NOMO-1 treated with DMSO at 0.1 percent for 48 hours (cell line): Measurements from ENCODE around the gene IL19.
"Not testable (repeated sequence)": the region's sequence is repeated elsewhere in the genome, so short reads cannot be mapped to it uniquely, and the experiment has no call there.

Experiments used
- DNase-seq: peaks from one replicate; lab custom pipeline; 2025; ENCODE audit not compliant: unreplicated experiment; lab: John Stamatoyannopoulos, UW

The IL19 gene

DNA sequence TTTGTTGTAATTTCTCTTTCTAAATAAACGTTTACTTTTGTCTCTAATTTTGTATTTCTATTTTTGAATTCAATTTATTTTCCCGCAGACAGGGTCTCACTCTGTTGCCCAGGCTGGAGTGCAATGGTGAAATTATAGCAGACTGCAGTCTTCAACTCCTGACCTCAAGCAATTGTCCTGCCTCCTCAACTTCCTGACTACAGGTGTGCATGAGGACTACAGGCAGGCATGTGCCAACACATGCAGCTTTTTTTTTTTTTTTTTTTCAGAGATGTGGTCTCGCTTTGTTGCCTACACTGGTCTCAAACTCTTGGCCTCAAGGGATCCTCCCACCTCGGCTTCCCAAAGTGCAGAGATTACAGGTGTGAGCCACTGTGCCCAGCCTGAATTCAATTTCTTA, 58.2 kb downstream of the IL19 start:
- DNase-seq = no peak

DNA sequence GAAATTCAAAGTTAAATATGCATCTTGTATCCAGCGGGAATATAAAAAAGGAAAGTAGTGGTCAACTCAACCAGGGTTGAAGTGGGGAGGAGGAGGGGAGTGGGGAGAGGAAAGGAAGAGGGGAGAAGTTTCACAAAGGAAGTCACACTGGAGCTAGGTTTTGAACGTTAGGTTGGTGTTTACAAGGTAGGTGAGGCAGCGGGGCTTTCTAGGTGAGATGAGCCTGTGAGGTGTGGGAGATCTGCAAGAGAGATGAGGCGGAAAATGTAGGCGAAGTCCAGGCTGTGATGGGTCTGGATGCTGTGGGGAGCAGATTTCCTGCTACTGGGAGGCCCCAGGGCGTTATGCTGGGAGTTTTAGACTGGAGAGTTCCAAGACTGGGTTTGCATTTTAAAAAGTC, 58.7 kb downstream of the IL19 start:
- no peak for DNase-seq

DNA sequence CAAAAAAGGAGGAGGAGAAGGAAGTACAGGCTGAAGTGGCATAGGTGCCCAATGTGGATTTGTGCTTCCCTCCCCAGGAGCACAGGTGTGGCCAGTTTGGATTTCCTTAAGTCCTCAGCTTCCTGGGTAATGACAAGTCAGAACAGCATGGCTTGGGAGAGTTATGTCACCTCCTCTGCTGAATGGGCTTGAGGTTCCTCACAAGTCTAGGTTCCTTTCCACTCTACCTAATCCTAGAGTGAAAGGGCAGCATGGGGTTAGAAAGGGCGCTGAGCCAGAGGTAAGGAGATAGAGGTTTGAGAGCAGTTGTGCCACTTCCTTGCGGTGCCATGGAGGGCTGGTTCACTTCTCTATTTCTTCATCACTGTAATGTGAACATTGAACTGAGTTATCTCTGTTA, 59.3 kb downstream of the IL19 start:
- DNase-seq = peak; percentile 90

DNA sequence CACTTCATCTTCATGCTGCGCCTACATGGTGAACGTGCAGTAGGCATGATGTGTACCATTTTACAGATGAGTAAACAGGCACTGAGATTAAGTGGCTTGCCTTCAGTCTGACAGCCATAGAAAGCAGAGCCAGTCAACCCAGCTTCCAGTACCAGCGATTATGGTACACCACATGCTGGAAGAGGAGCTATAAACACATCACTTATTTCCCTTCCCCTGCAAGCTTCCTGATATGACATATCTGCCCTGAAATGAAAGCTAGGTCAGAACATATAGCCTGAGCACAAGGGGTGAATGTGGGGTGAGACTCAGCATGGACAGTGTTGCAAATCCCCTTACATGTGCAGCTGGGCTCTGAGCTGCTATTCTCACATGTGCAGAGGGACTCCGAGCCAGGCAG, 61.1 kb downstream of the IL19 start:
- peak; percentile 32 for DNase-seq

DNA sequence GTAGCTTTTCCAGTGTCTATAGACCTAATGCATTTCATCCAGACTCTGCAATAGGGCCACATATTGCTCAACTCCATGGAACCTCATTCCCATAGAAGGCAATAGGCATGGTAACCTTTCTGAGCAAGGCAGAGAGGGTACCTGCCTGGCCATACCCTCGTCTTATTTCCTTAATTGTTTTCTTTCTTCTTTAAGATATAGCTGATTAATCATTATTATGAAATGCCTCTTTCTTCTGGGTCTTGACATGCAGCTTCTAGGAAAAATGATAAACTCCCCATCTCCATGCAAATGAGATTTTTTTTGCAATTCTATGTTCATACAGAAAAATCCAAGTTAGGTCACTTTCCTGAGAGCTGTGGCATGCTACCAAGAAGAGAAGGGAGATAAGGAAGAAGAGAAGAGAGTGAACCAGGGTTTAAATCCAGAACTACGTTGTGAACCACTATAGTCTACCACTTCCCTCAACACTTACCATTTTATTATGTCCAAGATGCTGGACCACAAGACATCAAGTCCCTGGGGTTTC, 61.8 kb downstream of the IL19 start:
- peak; percentile 44 for DNase-seq

DNA sequence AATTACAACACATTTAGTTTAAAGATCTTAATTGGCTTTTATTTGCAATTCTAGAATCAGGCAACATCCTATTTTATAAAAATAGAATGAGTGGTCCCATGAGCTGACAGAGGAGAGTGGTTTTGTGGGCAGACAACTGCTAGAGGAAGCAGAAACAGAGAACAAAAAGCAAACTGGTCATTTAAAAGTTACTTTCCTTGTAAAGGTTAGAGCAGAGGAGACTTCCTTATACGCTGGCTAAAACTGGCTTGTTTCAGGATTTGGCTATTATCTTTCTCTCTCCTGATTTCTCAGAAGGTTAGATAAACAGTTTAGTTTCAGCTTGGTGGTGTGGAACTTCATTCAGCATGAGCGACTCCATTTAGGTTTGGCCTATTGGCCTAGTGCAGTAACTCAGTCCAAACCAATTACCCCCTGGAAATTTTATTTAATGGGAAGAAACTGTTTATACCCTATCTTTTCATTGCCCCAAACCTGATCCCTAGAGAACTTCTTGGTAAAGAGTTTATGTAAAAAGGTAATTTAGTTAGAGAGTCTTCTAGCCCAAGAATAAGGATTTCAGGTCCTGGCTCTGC, 62.6 kb downstream of the IL19 start:
- DNase-seq = peak; percentile 97

DNA sequence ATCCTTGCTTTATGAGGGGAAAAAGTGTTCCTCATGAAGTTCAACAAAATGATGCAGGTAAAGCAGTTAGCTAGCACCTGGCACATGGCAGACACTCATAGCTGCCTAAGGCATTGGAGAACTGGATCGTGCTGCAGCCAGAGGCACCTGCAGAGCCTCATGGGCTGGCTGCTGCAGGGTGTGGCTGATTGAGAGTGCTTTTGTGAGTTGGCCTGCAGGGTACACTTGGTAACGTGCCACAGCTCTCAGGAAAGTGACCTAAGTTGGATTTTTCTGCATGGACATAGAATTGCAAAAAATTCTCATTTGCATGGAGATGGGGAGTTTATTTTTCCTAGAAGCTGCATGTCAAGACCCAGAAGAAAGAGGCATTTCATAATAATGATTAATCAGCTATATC, 63.2 kb downstream of the IL19 start:
- DNase-seq = no peak

DNA sequence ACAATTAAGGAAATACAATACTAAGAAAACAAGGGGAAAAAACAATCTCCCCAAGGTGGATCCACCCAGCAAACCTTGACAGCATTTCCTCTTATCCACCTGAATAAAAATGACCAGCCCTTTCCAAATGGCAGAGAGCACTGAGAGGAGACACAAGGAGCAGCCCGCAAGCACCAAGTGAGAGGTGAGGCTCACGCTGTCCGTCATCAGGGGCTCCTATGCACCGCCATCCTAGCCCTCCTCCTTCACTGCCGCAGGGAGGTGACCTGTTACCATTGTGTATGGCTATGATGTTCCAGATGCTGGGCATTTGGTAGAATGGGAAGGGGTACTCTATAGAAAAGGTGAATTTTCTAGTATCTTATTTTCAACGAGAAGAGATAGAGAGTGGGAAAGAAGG, 63.6 kb downstream of the IL19 start:
- no peak for DNase-seq

DNA sequence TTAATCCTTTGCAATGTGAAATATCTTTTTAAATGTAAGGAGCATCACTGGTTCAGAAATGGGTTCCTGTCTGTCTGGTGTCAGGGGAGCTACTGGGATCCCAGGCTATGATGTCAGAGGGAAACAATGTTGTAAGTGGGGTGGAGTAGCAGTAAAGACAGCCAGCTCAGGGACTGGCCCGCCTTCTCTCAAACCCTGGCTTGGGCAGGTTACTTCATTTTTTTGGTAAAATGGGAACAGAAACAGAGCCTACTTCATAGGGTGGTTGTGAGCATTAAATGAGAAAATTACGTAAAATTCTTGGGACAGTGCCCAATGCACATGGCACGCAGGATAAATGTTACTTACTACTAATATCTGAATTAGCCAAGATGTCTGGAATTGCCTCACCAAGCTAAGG, 64.1 kb downstream of the IL19 start:
- peak; percentile 83 for DNase-seq

DNA sequence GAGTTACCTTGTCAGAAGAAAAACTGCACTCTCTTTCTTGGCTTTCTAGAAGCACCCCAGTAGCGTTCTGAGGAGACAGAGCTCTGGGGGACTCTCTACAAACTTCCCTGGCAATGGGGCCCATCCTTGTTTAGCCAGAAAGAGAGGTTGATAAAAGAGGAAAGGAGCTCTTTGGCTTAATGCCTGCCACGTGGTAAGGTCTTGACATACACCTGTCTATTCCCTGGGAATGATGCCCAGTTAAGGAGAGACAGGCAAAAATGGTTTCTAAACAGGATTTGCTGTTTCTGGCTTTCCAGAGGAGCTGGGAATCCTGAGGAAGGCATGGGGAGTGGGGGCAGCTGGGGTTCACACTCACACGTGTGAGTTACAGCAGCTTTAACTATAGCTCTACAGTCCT, 64.6 kb downstream of the IL19 start:
- DNase-seq = no peak

DNA sequence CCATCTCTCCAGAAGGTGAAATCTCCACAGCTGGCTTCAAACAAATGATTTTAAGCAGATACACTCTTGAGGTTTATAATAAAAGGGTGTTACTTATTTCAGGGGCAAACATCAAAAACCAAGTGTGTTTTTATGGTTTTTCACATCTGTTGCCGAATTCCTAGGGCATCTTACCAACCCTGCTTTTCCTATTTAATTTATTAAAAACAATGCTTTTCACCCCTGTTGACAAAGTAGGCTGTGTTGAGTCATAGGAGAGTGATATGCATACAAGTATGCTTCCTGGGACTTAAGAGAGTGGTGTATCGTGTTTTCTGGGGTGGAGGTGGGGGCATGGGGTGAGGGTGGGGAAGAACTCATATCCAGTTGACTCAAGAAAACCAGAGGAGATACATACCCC, 65.5 kb downstream of the IL19 start:
- no peak for DNase-seq

DNA sequence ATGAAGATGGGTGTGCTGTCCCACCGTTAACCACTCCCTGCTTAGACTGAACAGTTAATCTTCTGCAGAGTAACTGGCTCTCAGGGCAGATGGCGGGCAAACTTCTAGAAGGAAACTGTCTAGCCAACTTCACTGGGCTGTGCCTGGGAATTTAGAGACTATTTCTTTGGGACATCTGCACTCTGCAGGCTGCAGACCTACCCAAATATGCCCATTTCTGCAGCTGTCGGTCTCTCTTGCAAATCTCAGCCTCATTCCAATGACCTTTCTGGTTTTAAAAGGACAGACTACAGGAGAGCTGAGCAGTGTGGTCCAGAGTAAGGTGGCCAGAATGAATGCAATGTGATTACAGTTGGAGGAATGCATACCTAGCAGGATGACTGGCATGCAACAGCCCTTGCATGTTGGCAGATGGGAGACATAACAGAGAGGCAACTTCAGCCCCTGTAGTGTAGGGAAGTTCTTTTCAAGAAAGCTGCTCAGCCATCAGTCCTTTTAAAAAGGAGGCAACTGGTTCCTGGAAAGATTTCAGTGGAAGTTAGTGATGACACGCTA, 68.5 kb downstream of the IL19 start:
- no peak for DNase-seq

DNA sequence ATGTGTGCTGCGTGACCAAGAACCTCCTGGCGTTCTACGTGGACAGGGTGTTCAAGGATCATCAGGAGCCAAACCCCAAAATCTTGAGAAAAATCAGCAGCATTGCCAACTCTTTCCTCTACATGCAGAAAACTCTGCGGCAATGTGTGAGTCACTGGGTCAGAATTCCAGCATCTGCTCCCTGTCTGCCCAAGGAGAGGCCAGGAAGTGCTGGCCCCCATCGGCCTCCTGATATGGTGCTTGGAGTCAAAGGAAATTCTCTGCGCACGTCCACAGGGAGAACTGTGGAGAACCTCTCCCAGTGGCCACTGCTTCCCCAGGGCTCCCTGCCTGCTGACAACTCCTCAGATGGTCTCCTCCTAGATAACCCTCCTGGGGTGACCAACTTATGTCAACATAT, 69.3 kb downstream of the IL19 start:
- no peak for DNase-seq

DNA sequence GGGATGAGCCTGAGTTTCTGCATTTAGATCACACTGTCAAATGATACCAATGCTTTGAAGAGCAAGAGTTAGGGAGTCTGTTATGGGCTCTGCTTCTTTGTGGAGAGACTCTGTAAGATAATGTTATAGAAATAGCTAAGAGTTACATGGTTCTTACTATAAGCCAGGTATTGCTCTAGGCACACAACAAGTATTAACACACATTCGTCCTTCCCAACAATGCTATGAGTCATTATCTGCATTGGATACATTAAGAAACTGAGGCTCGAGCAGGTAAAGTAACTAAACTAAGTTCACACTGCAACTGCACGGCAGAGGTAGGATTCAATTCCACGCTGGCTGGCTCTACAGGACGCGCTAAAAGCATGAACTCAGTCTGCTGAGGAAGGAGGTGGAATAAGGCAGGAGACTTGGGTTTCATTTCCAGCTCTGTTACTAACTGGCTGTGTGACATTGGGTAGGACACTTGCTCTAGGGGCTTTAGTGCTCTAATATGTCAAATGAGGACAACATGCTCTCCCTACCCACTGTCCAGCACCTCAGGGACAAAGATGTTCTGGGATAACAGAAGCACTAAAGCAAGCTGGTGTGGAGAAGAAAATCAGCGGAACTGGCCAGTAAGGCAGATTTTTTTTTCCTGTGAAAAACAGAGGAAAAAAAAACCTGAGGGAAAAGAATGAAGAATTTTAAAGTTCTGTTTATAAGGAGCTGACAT, 71.2 kb downstream of the IL19 start:
- no peak for DNase-seq

DNA sequence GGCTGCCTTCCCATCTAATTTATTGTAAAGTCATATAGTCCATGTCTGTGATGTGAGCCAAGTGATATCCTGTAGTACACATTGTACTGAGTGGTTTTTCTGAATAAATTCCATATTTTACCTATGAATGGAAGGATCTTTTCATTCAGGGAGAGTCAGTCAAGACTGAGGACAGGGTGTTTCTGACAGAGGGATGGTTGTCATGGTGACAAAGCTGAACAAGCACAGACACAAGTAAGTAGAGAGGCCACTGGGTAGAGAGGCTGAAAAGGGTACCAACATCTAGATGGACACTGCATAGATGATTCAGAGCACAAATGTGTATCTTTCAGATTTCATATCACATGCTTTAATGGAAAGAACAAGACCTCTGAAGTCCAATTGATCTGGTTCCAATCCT, 72.3 kb downstream of the IL19 start:
- no peak for DNase-seq

DNA sequence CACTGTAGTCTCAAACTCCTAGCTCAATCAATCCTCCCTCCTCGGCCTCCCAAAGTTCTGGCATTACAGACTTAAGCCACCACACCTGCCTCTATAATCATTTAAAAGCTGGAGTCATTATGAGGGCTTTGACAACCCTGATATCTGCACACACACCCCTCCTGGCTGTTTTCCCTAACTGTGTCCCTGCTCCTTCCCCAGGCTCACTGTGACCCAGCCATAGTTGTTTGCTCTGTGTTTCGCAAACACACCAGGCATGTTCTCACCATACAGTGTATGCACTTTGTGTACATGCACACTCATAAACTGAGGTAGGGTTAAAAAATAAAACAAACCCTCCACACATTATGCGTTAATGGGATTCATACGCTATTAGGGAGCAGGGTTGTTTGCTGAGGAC, 73.1 kb downstream of the IL19 start:
- DNase-seq = no peak

DNA sequence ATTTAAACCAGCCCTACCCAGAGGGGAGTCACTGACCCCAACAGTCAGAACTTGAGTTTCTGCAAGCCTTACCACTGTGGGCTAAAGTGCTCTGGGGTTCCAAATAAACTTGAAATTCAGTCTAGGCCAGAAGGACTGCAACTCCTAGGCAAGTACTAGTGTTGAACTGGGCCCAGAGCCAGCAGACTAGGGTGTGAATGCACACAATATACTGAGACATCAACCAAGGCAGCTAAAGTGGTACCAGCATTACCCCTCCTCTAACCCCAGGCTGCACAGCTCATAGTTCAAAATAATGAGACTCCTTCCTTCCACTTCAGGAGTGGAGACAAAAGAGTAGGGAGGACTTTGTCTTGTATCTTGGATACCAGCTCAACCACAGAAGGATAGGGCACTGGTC, 75.9 kb downstream of the IL19 start:
- DNase-seq = no peak

DNA sequence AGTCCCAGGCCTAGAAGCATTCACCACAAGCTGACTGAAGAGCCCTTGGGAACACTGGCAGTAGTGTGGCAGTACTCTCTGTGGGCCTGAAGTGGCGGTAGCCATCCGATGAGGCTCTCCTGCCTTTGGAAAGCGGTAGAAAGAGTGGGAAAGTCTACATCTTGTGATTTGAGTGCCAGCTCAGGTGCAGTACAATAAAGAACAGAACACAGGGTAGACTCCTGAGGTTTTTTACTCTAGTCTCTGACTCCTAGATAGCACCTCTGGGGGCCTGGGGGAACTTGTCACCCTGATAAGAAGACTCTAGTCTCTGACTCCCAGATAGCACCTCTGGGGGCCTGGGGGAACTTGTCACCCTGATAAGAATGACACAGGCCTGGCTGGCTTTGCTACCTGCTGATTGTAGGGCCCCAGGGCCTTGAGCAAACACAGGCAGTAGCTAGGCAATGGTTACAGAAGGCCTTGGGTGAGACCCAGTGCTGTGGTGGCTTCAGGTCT, 76.8 kb downstream of the IL19 start:
- DNase-seq = no peak

DNA sequence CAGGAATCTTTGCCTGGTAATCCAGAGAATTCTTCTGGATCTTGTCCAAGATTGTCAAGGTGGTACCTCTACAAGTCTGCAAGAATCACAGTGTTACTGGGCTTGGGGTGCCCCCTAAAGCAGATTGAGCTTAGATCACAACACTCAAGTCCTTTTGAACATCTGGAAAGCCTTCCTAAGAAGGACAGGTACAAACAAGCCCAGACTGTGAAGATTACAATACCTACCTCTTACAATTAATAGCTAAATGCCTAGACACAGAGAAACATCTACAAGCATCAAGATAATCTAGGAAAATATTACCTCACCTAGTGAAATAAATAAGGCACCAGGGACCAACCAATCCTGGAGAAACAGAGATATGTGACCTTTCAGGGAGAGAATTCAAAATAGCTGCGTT, 77.4 kb downstream of the IL19 start:
- DNase-seq = no peak

DNA sequence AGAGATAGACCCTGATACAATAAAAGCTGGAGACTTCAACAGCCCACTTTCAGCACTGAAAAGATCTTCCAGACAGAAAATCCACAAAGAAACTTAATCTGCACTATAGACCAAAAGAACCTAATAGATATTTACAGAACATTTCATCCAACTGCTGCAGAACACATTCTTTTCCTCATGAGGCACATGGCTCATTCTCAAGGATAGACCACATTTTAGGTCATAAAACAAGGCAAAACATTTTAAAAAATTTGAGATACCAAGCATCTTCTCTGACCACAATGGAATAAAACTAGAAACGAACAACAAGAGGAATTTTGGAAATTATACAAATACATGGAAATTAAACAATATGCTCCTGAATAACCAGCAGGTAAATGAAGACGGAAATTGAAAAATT, 79.8 kb downstream of the IL19 start:
- no peak for DNase-seq

DNA sequence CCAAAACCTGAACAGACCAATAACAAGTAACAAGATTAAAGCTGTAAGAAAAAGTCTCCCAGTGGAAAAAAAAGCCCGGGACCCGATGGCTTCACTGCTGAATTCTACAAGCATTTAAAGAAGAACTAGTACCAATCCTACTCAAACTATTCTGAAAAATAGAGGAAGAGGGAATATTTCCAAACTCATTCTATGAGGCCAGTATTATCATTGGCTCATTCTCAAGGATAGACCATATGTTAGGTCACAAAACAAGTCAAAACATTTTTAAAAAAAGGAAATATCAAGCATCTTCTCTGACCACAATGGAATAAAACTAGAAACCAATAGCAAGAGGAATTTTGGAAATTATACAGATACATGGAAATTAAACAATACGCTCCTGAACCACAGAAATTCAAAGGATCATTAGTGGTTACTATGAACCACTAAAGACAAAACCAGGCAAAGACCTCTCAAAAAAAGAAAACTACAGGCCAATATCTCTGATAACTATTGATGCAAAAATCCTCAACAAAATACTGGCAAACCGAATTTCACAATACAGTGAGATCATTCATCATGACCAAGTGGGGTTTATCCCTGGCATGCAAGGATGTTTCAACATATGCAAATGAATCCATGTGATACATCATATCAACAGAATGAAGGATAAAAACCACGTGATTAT, 80.9 kb downstream of the IL19 start:
- peak; percentile 1 for DNase-seq

DNA sequence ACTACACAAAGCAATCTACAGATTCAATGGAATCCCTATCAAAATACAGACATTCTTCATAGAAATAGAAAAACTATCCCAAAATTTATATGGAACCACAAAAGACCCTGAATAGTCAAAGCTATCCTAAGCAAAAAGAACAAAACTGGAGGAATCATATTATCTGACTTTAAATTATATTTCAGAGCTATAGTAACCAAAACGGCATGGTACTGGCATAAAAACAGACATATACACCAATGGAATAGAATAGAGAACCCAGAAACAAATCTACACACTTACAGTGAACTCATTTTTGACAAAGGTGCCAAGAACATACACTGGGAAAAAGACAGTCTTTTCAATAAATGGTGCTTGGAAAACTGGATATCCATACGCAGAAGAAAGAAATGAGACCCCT, 82.1 kb downstream of the IL19 start:
- not testable (repeated sequence) for DNase-seq
